Activated CD4-positive, alpha-beta T cell treated with anti-CD3 and anti-CD28 coated beads, Interleukin-2, amount 50 U/mL, for 48 hours (primary cell): ENCODE results near the gene TSR3.
"Not testable (repeated sequence)": the region's sequence is repeated elsewhere in the genome, so short reads cannot be mapped to it uniquely, and the experiment has no call there.

Experiments used
- DNase-seq, 2 experiments: peaks; one replicate each; pipeline ENCODE4 v3.0.0-alpha.2; 2020

TSR3 gene

GRCh38 chr16:1336619-1337018 lies 15.1 kb downstream of the TSR3 start:
- no peak for DNase-seq

- no peak for DNase-seq
Measured at GRCh38 chr16:1335996-1336395, 15.7 kb downstream of the TSR3 start.

GRCh38 chr16:1335211-1335971 lies 16.3 kb downstream of the TSR3 start:
- DNase-seq = no peak

- DNase-seq = no peak
Measured at GRCh38 chr16:1334739-1335138, 16.9 kb downstream of the TSR3 start.

- DNase-seq = no peak
Measured at GRCh38 chr16:1333854-1334700, 17.6 kb downstream of the TSR3 start.

- peak; percentile 50 to 54 for DNase-seq
Measured at GRCh38 chr16:1333149-1333812, 18.4 kb downstream of the TSR3 start, which contains the start of gene BAIAP3. Gene BAIAP3, plus strand, starts transcription at chr16:1333645. Its CDS starts 4,905 bp downstream, at chr16:1338550.

- no peak for DNase-seq
Measured at GRCh38 chr16:1332618-1333148, 19.0 kb downstream of the TSR3 start.

GRCh38 chr16:1331712-1332617 lies 19.7 kb downstream of the TSR3 start:
- peak in 1 of 2 experiments; percentile 34 for DNase-seq

- no peak for DNase-seq
Measured at GRCh38 chr16:1330931-1331711, 20.6 kb downstream of the TSR3 start.

- peak; percentile 38 to 40 for DNase-seq
Measured at GRCh38 chr16:1330260-1330914, 21.3 kb downstream of the TSR3 start.

- not testable (repeated sequence) for DNase-seq
Measured at GRCh38 chr16:1328961-1329360, 22.7 kb downstream of the TSR3 start.

- DNase-seq = not testable (repeated sequence)
Measured at GRCh38 chr16:1328136-1328535, 23.5 kb downstream of the TSR3 start.

GRCh38 chr16:1327619-1327947 lies 24.1 kb downstream of the TSR3 start:
- no peak for DNase-seq

- no peak for DNase-seq
Measured at GRCh38 chr16:1326946-1327618, 24.6 kb downstream of the TSR3 start.

- DNase-seq = no peak
Measured at GRCh38 chr16:1326391-1326790, 25.3 kb downstream of the TSR3 start.

- DNase-seq = no peak
Measured at GRCh38 chr16:1325673-1326371, 25.9 kb downstream of the TSR3 start.

- no peak for DNase-seq
Measured at GRCh38 chr16:1325261-1325660, 26.4 kb downstream of the TSR3 start.

GRCh38 chr16:1324286-1324826 lies 27.3 kb downstream of the TSR3 start:
- no peak for DNase-seq
